Brain microvascular endothelial cell (primary cell): ENCODE results near the gene TAS1R2.
"Not testable (repeated sequence)": the region's sequence is repeated elsewhere in the genome, so short reads cannot be mapped to it uniquely, and the experiment has no call there.

ENCODE experiments used
- DNase-seq: peaks from one replicate; pipeline ENCODE4 v3.0.0-alpha.2; 2020
- H3K27ac ChIP-seq: fragments of 250-450 bp; sonication (Bioruptor Pico); 2 replicates; pipeline ENCODE4 v1.5.1; 2020; ENCODE audit warnings: mild to moderate bottlenecking, moderate library complexity
- H3K27me3 ChIP-seq: fragments of 250-450 bp; sonication (Bioruptor Pico); replicated peaks from 2 replicates; pipeline ENCODE4 v1.5.1; 2020; ENCODE audit warnings: mild to moderate bottlenecking
- H3K36me3 ChIP-seq: fragments of 250-450 bp; sonication (Bioruptor Pico); replicated peaks from 2 replicates; pipeline ENCODE4 v1.5.1; 2020; ENCODE audit warnings: mild to moderate bottlenecking
- H3K4me3 ChIP-seq: 2 replicates; pipeline ENCODE4 v1.5.1; 2011; ENCODE audit warnings: low read depth, mild to moderate bottlenecking, control low read depth, low read length, moderate library complexity
- in situ Hi-C: cut with HindIII; loops from 2 replicates; pipeline ENCODE4 v1.10.0; 2017; ENCODE audit warnings: low sequenced_read_pairs, low pct_ligation_motif_present
- TF ChIP-seq, protein P1 (sequence below): IDR thresholded peaks from 2 replicates; pipeline ENCODE4 v1.5.1; 2011; ENCODE audit warnings: low read depth, mild to moderate bottlenecking, moderate library complexity, low read length, control low read depth, inconsistent platforms; ENCODE audit errors: missing control alignments

Gene TAS1R2

GRCh38 chr1:18874036-18874435 lies 14.6 kb upstream of the TAS1R2 start:
- Histone ChIP-seq H3K27me3 (no peaks in the 10 kb centered on the region), H3K36me3 (no peaks in the 10 kb centered on the region), H3K27ac (no peak overlapping the region), H3K4me3 (no peak overlapping the region)
- no peak for DNase-seq
- TF ChIP-seq, protein P1, sequence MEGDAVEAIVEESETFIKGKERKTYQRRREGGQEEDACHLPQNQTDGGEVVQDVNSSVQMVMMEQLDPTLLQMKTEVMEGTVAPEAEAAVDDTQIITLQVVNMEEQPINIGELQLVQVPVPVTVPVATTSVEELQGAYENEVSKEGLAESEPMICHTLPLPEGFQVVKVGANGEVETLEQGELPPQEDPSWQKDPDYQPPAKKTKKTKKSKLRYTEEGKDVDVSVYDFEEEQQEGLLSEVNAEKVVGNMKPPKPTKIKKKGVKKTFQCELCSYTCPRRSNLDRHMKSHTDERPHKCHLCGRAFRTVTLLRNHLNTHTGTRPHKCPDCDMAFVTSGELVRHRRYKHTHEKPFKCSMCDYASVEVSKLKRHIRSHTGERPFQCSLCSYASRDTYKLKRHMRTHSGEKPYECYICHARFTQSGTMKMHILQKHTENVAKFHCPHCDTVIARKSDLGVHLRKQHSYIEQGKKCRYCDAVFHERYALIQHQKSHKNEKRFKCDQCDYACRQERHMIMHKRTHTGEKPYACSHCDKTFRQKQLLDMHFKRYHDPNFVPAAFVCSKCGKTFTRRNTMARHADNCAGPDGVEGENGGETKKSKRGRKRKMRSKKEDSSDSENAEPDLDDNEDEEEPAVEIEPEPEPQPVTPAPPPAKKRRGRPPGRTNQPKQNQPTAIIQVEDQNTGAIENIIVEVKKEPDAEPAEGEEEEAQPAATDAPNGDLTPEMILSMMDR: no peak
- in situ Hi-C loops: no loop called here

- Histone ChIP-seq H3K27ac (no peak overlapping the region), H3K27me3 (no peaks in the 10 kb centered on the region), H3K4me3 (no peak overlapping the region), H3K36me3 (no peaks in the 10 kb centered on the region)
- DNase-seq: no peak
- in situ Hi-C loops: no loop called here
- TF ChIP-seq, protein P1: no peak
These were observed 12.7 kb upstream of the TAS1R2 start for GRCh38 chr1:18872071-18872611.

DNA sequence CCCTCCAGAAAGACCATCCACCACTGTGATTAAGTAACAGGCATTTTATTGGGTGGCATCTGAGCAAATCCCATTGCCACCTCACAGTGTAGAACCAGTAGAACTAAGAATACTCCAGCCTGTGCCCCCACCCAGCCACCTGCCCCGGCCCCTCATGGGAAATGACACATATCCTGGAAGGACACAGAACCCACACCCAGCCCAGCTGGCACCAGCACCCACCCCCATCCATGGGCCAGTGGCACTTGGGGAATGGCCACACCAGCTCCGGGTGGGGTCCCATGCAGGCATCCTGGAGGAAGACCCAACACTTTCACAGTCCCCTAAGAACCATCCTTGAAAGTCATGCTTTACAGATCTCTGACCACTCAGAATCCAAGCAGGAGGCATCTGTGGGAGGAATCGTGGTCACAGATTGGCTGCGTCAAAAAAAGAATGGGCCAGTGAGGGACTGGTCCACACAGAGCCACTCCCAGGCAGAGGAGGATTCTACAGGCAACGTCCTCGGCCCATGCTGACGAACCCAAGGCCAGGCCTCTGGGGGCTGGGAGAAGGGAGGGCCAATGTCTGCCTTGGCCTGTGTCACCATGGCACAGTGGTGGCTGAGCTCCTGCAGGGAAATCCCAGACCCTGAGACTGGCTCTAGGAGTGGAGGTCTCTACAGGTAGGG lies 12.1 kb upstream of the TAS1R2 start:
- DNase-seq: no peak
- no peak overlapping the region for H3K27ac ChIP-seq
- H3K27me3 ChIP-seq: no peaks in the 10 kb centered on the region
- H3K4me3 ChIP-seq: no peak overlapping the region
- in situ Hi-C loops: no loop called here
- TF ChIP-seq, protein P1: no peak
- H3K36me3 ChIP-seq: no peaks in the 10 kb centered on the region

GRCh38 chr1:18870957-18871356 lies 11.5 kb upstream of the TAS1R2 start:
- DNase-seq: no peak
- H3K27me3 ChIP-seq: no peaks in the 10 kb centered on the region
- TF ChIP-seq, protein P1: no peak
- in situ Hi-C loops: no loop called here
- no peak overlapping the region for H3K27ac ChIP-seq
- no peak overlapping the region for H3K4me3 ChIP-seq
- no peaks in the 10 kb centered on the region for H3K36me3 ChIP-seq

DNA sequence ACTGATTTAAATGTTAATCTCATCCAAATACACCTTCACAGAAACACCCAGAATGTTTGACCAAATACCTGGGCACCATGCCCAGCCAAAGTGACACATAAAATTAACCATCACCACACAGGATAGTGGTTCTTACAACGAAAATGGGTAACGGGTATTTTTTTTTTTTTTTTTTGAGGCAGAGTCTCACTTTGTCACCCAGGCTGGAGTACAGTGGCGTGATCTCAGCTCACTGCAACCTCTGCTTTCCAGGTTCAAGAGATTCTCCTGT lies 11.1 kb upstream of the TAS1R2 start:
- H3K27ac ChIP-seq, H3K27me3 ChIP-seq, H3K4me3 ChIP-seq, H3K36me3 ChIP-seq, DNase-seq, in situ Hi-C loops: not testable (repeated sequence)

DNA sequence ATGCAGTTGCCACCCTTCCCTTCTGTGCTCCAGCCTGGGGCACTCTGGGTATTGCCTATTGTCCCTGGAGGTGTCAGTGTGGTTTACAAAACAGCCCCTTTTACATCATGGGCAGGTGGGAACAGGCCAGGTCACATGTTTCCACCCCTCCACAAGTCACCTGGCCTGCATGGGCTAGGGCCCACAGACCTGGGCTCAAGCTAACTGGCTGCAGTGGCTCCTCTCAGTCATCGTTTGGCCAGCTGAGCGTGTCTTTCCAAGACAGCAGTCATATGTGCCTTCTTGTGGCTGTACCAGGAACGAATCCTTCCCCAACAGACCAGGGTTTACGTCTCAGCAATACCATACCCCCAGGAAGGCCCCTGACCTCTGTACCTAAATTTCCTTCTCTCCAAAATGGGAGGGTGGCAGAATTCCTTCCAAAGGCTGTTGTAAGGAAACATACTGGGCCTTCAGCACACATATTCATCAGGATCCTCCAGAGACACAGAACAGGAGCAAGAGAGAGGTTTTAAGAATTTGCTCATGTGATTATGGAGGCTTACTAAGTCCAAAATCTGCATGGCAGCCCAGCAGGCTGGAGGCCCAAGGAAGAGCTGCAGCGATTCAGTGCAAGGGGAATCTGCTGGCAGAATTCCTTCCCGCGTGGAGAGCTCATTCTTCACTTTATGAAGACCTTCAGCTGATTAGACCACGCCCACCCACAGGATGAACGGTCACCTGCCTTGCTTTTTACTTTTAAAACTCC lies 10.6 kb upstream of the TAS1R2 start:
- TF ChIP-seq, protein P1: no peak
- in situ Hi-C loops: no loop called here
- Histone ChIP-seq H3K27ac (no peak overlapping the region), H3K27me3 (no peaks in the 10 kb centered on the region), H3K4me3 (no peak overlapping the region), H3K36me3 (no peaks in the 10 kb centered on the region)
- no peak for DNase-seq
